HT-29 (cell line): ENCODE data around the gene PGF. TPM values are rescaled to one million over a fixed set of nuclear protein-coding genes. Genes with fewer than 3 reads are reported as not detected.
"Not testable (repeated sequence)": the region's sequence is repeated elsewhere in the genome, so short reads cannot be mapped to it uniquely, and the experiment has no call there.

Experiments used
- DNase-seq: peaks from one replicate; pipeline ENCODE4 v3.0.0-alpha.2; 2015; ENCODE audit warnings: low spot score
- total RNA-seq: library from RNA; depleted of rRNA; stranded (reverse); fragments of >200 nt; shearing (Covaris generic); gene quantifications from 2 replicates; pipeline ENCODE4 v1.2.3, GENCODE V29; 2014; rRNA removed

PGF gene
- 1.5 and 1.8 TPM in 2 replicates for total RNA-seq

- DNase-seq, result peak; percentile 57
Observed at GRCh38 chr14:74955229-74956026, at the start of gene PGF. PGF (minus strand) TSS chr14:74955597; CDS start chr14:74955242, 355 bp downstream.

GRCh38 chr14:75003250-75004027 lies 48.0 kb upstream of the PGF start:
- DNase-seq, result no peak

GRCh38 chr14:75002392-75003249 lies 47.2 kb upstream of the PGF start, which contains the start of gene EIF2B2:
EIF2B2 (plus strand) TSS chr14:75002921; CDS start chr14:75002991, 70 bp downstream.
- peak; percentile 95 for DNase-seq

GRCh38 chr14:75001899-75002298 lies 46.5 kb upstream of the PGF start:
- DNase-seq, result no peak

GRCh38 chr14:75001261-75001660 lies 45.9 kb upstream of the PGF start:
- DNase-seq, result no peak

GRCh38 chr14:74995781-74996180 lies 40.4 kb upstream of the PGF start:
- DNase-seq, result not testable (repeated sequence)

- DNase-seq, result not testable (repeated sequence)
Observed at GRCh38 chr14:74994182-74994581, 38.8 kb upstream of the PGF start.

GRCh38 chr14:74988993-74989392 lies 33.6 kb upstream of the PGF start:
- no peak for DNase-seq

- peak; percentile 68 for DNase-seq
Observed at GRCh38 chr14:74988131-74988530, 32.7 kb upstream of the PGF start.

- no peak for DNase-seq
Observed at GRCh38 chr14:74985806-74986205, 30.4 kb upstream of the PGF start.

GRCh38 chr14:74985028-74985310 lies 29.6 kb upstream of the PGF start:
- DNase-seq, result no peak

- DNase-seq, result no peak
Observed at GRCh38 chr14:74984236-74985027, 29.0 kb upstream of the PGF start.

- DNase-seq, result no peak
Observed at GRCh38 chr14:74983343-74983742, 27.9 kb upstream of the PGF start.

GRCh38 chr14:74982661-74983060 lies 27.3 kb upstream of the PGF start:
- DNase-seq, result no peak

GRCh38 chr14:74981833-74982232 lies 26.4 kb upstream of the PGF start:
- DNase-seq, result no peak

- no peak for DNase-seq
Observed at GRCh38 chr14:74981462-74981782, 26.0 kb upstream of the PGF start.

- no peak for DNase-seq
Observed at GRCh38 chr14:74980731-74981461, 25.5 kb upstream of the PGF start.

- DNase-seq, result no peak
Observed at GRCh38 chr14:74980398-74980730, 25.0 kb upstream of the PGF start.

- DNase-seq, result no peak
Observed at GRCh38 chr14:74979442-74980397, 24.3 kb upstream of the PGF start.

- no peak for DNase-seq
Observed at GRCh38 chr14:74979029-74979428, 23.6 kb upstream of the PGF start.
